GM21717 (cell line): ENCODE data around the gene LHX6.

Experiments used
- ATAC-seq: cut with Tn5 transposase; IDR thresholded peaks from one replicate; pipeline ENCODE4 v1.9.1; 2021; ENCODE audit warnings: mild to moderate bottlenecking, moderate library complexity; ENCODE audit not compliant: unreplicated experiment

The LHX6 gene

DNA sequence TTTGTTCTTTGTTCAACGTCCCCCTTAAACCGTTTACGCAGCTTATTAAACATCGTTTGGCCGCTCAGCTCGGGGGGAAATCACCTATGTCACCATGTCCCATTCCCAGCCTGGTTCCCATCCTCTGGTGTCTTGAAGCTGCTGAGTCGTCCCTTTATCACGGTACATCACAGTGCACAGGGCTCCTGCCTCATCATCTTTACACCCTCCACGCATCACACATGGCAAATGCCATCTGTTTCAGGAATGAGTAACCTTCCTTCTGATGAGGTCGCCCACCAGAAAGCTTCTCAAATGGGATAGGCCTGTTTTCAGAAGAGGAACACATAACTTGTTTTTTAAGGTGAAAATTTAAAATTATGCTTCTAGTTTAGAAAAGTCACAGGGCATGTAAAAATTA is 7.9 kb upstream of the LHX6 start:
- no peak for ATAC-seq

- no peak for ATAC-seq
These were observed 5.4 kb upstream of the LHX6 start for GRCh38 chr9:122234022-122234748.

GRCh38 chr9:122232796-122233306 is 4.1 kb upstream of the LHX6 start:
- ATAC-seq: no peak

DNA sequence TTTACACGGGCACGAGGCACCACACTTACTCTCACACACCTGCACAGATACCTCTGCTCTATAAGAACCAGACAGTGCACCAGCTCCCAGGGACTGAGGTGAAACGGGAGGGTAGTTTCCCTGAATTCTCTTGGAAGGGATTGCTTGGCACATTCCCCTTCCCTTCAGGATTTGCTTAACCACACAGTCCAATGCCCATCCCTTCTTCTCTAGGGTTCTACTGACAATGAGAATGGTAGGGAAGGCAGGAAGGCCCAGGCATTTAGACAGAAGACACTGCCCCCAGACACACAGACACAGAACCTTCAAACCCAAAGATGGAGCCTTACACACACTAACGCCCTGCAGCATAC is 704 bp upstream of the LHX6 start:
- no peak for ATAC-seq

DNA sequence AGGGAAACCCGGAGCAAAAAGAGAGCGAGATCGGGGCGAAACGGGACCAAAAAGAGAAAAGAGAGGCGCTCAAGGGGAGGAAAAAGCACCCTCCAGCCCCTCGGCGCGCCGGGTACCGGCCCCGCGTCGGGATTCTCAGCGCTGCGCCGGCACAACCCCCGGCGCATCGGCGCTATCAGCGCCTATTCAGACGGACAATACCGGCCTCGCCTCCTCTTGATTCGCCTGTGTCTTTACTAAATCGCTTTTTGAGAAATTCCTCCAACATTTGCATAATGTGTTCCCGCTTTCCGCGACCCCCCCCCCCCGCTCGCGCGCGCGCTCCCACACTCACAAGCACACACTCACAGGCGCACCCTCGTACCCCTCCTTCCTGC is 578 bp downstream of the LHX6 start:
- no peak for ATAC-seq

DNA sequence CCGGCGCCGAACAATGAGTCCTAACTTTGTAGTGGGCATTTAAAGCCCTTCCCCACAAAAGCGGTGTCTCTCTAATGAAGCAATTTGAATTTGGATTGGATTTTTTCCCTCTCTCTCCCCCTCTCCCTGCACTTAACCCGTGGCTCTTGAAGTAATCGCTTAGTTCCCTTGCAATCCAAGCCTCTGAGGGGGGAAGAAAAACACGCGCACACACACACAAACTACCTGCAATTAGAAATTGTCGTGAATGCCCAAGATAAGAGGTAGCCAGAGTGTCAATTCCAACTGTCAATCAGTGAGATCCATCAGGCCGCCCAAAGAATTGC is 1.2 kb downstream of the LHX6 start:
- ATAC-seq: no peak

GRCh38 chr9:122226758-122227574 is 1.8 kb downstream of the LHX6 start:
- ATAC-seq: no peak

DNA sequence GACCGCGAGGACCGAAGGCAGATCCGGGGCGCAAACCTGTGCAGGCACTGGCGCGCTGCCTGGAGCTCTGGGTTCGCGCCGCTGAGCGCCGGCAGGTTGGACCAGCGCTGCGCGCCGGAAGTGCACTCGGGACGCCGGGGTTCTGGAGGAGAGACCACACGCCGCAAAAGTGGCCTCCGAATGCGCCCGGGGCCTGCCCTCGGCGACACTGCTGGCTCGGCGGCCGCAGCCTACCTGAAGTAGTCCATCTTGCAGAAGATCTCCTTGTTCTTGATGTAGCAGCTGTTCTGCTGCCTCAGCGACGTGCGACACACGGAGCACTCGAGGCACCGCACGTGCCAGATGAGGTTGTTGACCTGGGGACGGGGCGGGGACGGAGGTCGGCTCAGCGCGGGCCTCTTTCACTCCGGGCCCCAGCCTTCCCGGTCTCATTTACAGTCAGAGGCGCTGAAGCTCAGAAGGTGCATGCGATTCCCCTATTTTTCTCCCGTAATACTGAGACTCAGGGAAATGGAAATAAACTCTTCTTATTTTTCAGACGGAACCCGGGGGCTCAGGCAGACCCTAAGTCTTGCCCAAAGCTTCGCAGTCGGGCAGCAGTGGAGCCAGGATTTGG is 2.5 kb downstream of the LHX6 start:
- no peak for ATAC-seq

DNA sequence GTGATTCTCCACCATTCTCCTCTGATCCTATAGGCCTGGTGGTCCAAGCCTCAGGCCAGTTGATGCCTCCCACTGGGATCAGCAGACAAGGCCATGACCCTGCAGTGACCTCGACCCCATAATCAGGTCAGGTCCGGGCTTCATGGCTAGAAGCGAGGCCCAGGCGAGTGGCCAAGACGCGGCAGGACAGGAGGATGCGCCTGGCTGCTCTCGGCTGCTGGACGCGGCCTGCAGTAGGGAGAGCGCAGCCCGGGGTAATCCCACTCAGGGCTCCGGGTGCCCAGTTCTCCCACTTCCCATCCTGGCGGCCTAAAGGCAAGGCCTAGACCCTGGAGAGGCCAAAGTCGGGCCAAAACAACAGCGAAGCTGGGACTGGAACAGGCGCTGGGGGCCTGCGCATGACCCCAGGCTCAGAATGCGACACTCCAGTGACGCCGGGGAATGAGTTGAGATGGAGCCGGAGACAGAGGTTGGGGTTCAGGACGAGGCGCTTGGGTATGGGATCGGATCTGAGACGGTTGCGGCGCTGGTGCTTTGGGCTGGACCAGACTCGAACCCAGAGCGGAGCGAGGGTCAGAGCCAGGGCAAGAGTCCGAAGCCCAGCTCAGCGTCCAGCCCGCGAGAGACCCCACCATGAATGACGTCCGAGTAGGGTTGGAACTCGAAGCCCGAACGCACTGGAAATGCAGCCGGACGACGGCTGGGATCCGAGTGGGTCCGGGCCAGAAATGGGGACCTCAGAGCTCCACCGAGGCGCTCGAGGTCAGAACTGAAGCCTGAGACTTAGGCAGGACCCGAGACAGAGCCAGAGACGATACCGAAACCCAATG is 3.2 kb downstream of the LHX6 start:
- ATAC-seq: no peak

GRCh38 chr9:122223435-122223834 is 5.3 kb downstream of the LHX6 start:
- no peak for ATAC-seq

- ATAC-seq: no peak
These were observed 6.0 kb downstream of the LHX6 start for GRCh38 chr9:122222791-122223190.

DNA sequence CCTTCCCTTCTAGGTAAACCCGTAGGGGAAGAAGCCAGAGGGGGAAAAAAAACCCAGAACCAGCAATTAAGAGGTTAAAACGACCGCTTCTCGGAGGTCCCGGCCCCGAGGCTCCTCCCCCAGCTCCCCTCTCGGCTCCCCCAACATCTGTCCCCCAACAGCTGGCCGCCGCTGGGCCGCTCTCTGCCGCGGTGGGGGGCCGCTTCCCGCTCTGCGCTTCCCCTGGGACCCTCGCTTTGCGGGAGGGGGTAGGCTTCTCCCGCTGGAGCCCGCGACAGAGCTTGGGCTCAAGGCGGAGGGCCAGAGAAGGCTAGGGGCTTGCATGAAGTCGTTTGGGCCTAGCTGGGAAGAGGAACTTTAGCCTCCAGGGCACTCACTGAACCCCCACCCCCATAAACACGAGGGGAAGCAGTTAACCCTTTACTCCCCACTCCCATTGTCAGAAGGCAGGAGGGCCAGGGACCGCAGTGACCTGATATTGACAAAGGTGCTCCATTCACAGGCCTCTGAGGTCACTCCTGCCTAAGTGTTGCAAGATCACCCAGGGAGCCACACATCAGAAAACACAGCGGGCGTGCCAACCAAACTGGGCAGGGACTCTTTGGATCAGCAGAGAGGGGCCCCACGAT is 7.5 kb downstream of the LHX6 start:
- no peak for ATAC-seq

GRCh38 chr9:122220673-122221182 is 8.0 kb downstream of the LHX6 start:
- ATAC-seq: no peak

DNA sequence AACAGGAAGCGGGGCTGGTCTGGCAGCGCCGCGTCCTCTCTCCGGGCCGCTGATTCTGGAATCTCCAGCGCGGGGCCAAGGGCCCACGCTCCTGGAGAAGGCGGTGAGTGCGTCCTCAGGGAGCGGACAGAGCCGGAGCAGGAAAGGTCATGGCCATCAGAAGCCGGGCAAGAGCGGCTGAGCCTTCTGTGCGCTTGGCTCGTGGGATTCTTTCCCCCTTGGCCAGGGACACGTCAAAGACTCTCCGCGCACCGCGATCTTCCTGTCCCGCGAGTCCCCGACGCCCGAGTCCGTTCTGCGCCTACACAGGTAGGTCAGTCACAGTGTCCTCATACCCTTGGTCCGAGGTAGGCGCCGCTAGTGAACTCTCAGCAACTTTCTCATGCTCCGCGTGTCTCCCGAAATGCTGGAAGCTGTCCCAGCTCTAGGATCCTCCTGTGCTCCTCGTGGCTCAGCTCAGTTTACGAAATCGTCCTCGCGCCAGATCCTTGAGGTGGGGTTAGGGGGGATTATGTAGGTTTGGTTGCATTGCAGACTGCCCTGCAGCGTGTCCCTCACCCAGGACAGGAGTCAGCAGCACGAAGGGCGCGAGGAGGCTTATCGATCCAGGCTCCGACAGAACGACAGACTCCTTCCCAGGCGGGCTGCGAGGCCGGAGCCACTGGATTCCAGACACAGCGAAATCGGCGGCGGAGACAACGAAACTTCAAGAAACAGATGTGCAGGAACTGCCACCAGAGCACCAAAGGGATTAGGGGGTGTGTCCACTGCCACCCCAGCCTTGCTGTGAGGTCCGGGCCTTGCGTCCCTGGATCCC is 8.7 kb downstream of the LHX6 start:
- ATAC-seq: no peak

- ATAC-seq: no peak
These were observed 9.6 kb downstream of the LHX6 start for GRCh38 chr9:122218935-122219855.

- no peak for ATAC-seq
These were observed 10.5 kb downstream of the LHX6 start for GRCh38 chr9:122218071-122218934.

- no peak for ATAC-seq
These were observed 11.1 kb downstream of the LHX6 start for GRCh38 chr9:122217640-122218039.
